Transverse colon (tissue), 4 donors: ENCODE results near the gene HMGCL.

ENCODE experiments used
- EP300 ChIP-seq: sonication (generic); formaldehyde crosslinking; IDR thresholded peaks from one replicate; pipeline ENCODE4 v1.6.1; 2017; ENCODE audit warnings: antibody characterized with exemption, low read depth
- POLR2A ChIP-seq: fragments of 450-650 bp; IDR thresholded peaks from one replicate; pipeline ENCODE4 v1.6.1; 2016; ENCODE audit warnings: antibody characterized with exemption, mild to moderate bottlenecking, moderate library complexity
- POLR2AphosphoS5 ChIP-seq, 3 donors: sonication (generic); formaldehyde crosslinking; IDR thresholded peaks; one replicate each; pipeline ENCODE4 v1.6.1; 2016; ENCODE audit warnings: antibody characterized with exemption in 3 of 3
- TF ChIP-seq, protein P1 (sequence below), 5 experiments: fragments of 200-600 bp in 3 of 5; fragments of 450-650 bp in 2 of 5; sonication (generic) in 3 of 5; IDR thresholded peaks; 1 replicate in 2 of 5; 2 replicates in 3 of 5; pipeline ENCODE4 v1.5.1; 2016 to 2017; ENCODE audit warnings: antibody characterized with exemption in 5 of 5, inconsistent platforms in 3 of 5, mild to moderate bottlenecking in 2 of 5, moderate library complexity in 1 of 5

DNA sequence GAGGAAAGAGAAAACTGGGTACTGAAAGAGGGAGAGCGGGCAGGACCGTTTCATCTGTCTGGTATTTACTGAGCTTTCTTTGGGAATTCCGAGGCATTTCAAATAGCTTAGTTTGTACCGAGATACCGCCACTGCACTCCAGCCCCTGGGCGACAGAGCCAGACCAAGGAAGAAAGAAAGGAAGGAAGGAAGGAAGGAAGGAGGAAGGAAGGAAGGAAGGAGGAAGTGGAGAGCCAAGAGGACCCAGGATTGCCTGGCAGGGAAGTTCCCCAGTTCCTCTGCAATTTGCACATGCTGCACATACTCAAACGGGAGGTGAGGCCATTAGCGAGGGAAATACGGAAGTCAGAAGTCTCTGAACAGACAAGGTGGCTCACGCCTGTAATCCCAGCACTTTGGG is 43.8 kb upstream of the HMGCL start:
- no peak for TF ChIP-seq POLR2AphosphoS5 (IDR thresholded peaks at IDR 0.05)
- TF ChIP-seq, protein P1, sequence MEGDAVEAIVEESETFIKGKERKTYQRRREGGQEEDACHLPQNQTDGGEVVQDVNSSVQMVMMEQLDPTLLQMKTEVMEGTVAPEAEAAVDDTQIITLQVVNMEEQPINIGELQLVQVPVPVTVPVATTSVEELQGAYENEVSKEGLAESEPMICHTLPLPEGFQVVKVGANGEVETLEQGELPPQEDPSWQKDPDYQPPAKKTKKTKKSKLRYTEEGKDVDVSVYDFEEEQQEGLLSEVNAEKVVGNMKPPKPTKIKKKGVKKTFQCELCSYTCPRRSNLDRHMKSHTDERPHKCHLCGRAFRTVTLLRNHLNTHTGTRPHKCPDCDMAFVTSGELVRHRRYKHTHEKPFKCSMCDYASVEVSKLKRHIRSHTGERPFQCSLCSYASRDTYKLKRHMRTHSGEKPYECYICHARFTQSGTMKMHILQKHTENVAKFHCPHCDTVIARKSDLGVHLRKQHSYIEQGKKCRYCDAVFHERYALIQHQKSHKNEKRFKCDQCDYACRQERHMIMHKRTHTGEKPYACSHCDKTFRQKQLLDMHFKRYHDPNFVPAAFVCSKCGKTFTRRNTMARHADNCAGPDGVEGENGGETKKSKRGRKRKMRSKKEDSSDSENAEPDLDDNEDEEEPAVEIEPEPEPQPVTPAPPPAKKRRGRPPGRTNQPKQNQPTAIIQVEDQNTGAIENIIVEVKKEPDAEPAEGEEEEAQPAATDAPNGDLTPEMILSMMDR (IDR thresholded peaks at IDR 0.05): no peak
- no peak for TF ChIP-seq POLR2A
- no peak for TF ChIP-seq EP300
